Measurements from ENCODE around the gene TSPAN18. TPM values are rescaled to one million over a fixed set of nuclear protein-coding genes. Genes with fewer than 3 reads are reported as not detected.

The TSPAN18 gene
- total RNA-seq, 4 donors from 2014 or later, result 2.6 to 28.9 (median 4.9) TPM

- TF ChIP-seq CTCF (IDR thresholded peaks at IDR 0.05) (no peak), EP300 (IDR thresholded peaks at IDR 0.05; ENCODE audit: low read depth) (no peak), POLR2AphosphoS5 (IDR thresholded peaks at IDR 0.05) (no peak), POLR2A (IDR thresholded peaks at IDR 0.05) (no peak)
- H3K4me3 ChIP-seq, result no peak overlapping the region
- in situ Hi-C loops (cut with MboI; ENCODE audit: low pct_ligation_motif_present in 1 of 4, low pct_unique_long_range_greater_than_20kb in 1 of 4, low sequenced_read_pairs in 3 of 4), result loop anchor here in 1 of 4 donors (25.0 kb wide), 1 partner anchor 152 kb away; no protein-coding TSS in a partner anchor
- intact Hi-C loops (cut with DNase I; ENCODE audit: low total_unique reads), result no loop called here
- 74% methylated on average over 7 of the region's 7 CpGs; no CpG with 5 or more reads in 1 of the 2 donors for WGBS, 2 donors (ENCODE audit: low coverage in 1 of 2)
- no peaks in the 10 kb centered on the region for H3K9me3 ChIP-seq
- H3K27ac ChIP-seq, result peak overlapping the region; percentile 21 to 81 (median 44)
- no peaks in the 10 kb centered on the region for H3K36me3 ChIP-seq
- peaks cover 0 to 5% (median 0%) of the 10 kb centered on the region in 4 donors for H3K4me1 ChIP-seq
- no peak for DNase-seq
- peaks cover 5% of the 10 kb centered on the region for H3K27me3 ChIP-seq
These were observed 8.2 kb downstream of the TSPAN18 start for GRCh38 chr11:44734843-44735381.

- in situ Hi-C loops (cut with MboI; ENCODE audit: low pct_ligation_motif_present in 1 of 4, low pct_unique_long_range_greater_than_20kb in 1 of 4, low sequenced_read_pairs in 3 of 4), result loop anchor here in 1 of 4 donors (25.0 kb wide), 1 partner anchor 151 kb away; no protein-coding TSS in a partner anchor
- Histone ChIP-seq H3K27me3 (no peaks in the 10 kb centered on the region), H3K4me3 (no peak overlapping the region), H3K4me1 (peaks cover 0 to 7% (median 5%) of the 10 kb centered on the region in 4 donors), H3K9me3 (no peaks in the 10 kb centered on the region), H3K36me3 (no peaks in the 10 kb centered on the region), H3K27ac (peak overlapping the region in 1 of 4 donors; percentile 81)
- DNase-seq, result no peak
- intact Hi-C loops (cut with DNase I; ENCODE audit: low total_unique reads), result no loop called here
- WGBS, 2 donors (ENCODE audit: low coverage in 1 of 2), result 81% methylated on average over 2 of the region's 2 CpGs
- TF ChIP-seq POLR2AphosphoS5 (IDR thresholded peaks at IDR 0.05) (no peak), EP300 (IDR thresholded peaks at IDR 0.05; ENCODE audit: low read depth) (no peak), CTCF (IDR thresholded peaks at IDR 0.05) (no peak)
These were observed 10.0 kb downstream of the TSPAN18 start for GRCh38 chr11:44736791-44737190.

GRCh38 chr11:44737245-44738085 is 10.7 kb downstream of the TSPAN18 start:
- no peak for DNase-seq
- peaks cover 0 to 10% (median 5%) of the 10 kb centered on the region in 4 donors for H3K4me1 ChIP-seq
- H3K36me3 ChIP-seq, result no peaks in the 10 kb centered on the region
- H3K9me3 ChIP-seq, result no peaks in the 10 kb centered on the region
- no peak overlapping the region for H3K27ac ChIP-seq
- TF ChIP-seq EP300 (IDR thresholded peaks at IDR 0.05; ENCODE audit: low read depth), result no peak
- in situ Hi-C loops (cut with MboI; ENCODE audit: low pct_ligation_motif_present in 1 of 4, low pct_unique_long_range_greater_than_20kb in 1 of 4, low sequenced_read_pairs in 3 of 4), result loop anchor here in 1 of 4 donors (25.0 kb wide), 1 partner anchor 150 kb away; no protein-coding TSS in a partner anchor
- no peak overlapping the region for H3K4me3 ChIP-seq
- intact Hi-C loops (cut with DNase I; ENCODE audit: low total_unique reads), result no loop called here
- H3K27me3 ChIP-seq, result no peaks in the 10 kb centered on the region
- 74 to 93% methylated on average over 7 to 11 of the region's 11 CpGs for WGBS, 2 donors (ENCODE audit: low coverage in 1 of 2)

- H3K4me1 ChIP-seq, result peaks cover 4 to 23% (median 11%) of the 10 kb centered on the region in 4 donors
- H3K4me3 ChIP-seq, result no peak overlapping the region
- in situ Hi-C loops (cut with MboI; ENCODE audit: low pct_ligation_motif_present in 1 of 4, low pct_unique_long_range_greater_than_20kb in 1 of 4, low sequenced_read_pairs in 3 of 4), result loop anchor here in 1 of 4 donors (25.0 kb wide), 1 partner anchor 149 kb away; no protein-coding TSS in a partner anchor
- intact Hi-C loops (cut with DNase I; ENCODE audit: low total_unique reads), result no loop called here
- 86 to 100% methylated on average over 1 to 5 of the region's 5 CpGs for WGBS, 2 donors (ENCODE audit: low coverage in 1 of 2)
- H3K27ac ChIP-seq, result no peak overlapping the region
- H3K36me3 ChIP-seq, result no peaks in the 10 kb centered on the region
- no peak for DNase-seq
- H3K9me3 ChIP-seq, result no peaks in the 10 kb centered on the region
- no peak for TF ChIP-seq POLR2AphosphoS5 (IDR thresholded peaks at IDR 0.05)
- TF ChIP-seq POLR2A (IDR thresholded peaks at IDR 0.05), result no peak
- no peak for TF ChIP-seq EP300 (IDR thresholded peaks at IDR 0.05; ENCODE audit: low read depth)
- no peak for TF ChIP-seq CTCF (IDR thresholded peaks at IDR 0.05)
- no peaks in the 10 kb centered on the region for H3K27me3 ChIP-seq
These were observed 12.0 kb downstream of the TSPAN18 start for GRCh38 chr11:44738791-44739190.

All from transverse colon (tissue), 4 donors.